ENCODE measurements around the gene CCNY.

CCNY gene

DNA sequence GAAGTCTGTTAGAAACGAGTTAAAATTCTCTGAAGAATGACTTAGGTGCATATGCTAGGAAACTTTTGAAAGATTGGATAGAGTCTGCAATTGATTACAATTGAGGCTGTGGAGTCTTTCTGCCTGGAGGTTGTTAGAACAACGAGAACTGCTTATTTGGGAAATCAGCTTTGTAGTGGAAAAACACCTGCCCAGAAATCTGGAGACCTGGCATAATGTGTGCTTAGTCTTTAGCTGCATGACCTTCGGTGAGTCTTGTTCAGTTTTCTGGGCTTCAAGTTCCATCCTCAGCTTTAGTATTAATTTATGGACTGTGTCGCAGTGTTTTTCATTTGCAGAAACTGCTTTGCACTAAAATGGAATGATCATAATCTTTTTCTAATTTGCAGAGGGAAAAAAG lies 31.7 kb downstream of the CCNY start:
- Mint-ChIP-seq H3K27me3 (no peaks in the 10 kb centered on the region), H3K36me3 (ENCODE audit: insufficient read depth) (peaks cover 5% of the 10 kb centered on the region), H3K4me3 (no peak overlapping the region), H3K4me1 (peaks cover 55% of the 10 kb centered on the region), H3K27ac (ENCODE audit: low read depth) (no peak overlapping the region), H3K9me3 (no peaks in the 10 kb centered on the region)
- ATAC-seq (replicated peaks; ENCODE audit: extremely low read depth, poor library complexity, severe bottlenecking), result no peak
- DNase-seq (ENCODE audit: low spot score in 2 of 2), result no peak

DNA sequence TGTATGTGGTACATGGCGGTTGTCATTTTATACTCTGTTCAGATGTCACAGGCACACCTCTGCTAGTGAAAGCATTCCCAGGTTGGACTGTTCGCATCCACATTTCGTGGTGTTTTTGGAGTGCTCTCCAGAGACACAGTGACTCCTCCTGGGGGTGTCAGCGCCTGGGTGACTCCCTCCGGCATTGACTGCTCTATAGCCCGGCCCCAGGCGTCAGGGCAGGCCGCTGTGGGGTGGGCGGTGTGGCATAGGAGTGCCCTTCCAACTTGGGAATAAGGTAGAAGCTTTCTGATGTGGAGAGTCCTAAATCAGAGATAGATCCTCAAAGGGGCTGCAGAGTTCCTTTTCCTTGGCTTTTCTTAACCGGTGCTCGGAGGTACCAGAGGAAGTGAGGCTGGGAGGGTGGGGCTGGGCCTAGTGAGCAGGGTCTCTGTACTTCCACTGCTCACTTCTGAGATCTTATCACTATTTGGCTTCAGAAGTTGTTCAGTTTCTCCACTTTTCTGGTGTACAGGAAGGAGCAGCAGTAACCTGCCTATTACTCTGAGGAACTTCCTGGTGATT lies 32.3 kb downstream of the CCNY start:
- H3K27ac Mint-ChIP-seq (ENCODE audit: low read depth), result no peak overlapping the region
- no peak overlapping the region for H3K4me3 Mint-ChIP-seq
- H3K9me3 Mint-ChIP-seq, result no peaks in the 10 kb centered on the region
- DNase-seq (ENCODE audit: low spot score in 2 of 2), result no peak
- ATAC-seq (replicated peaks; ENCODE audit: extremely low read depth, poor library complexity, severe bottlenecking), result no peak
- peaks cover 5% of the 10 kb centered on the region for H3K36me3 Mint-ChIP-seq (ENCODE audit: insufficient read depth)
- H3K4me1 Mint-ChIP-seq, result peaks cover 55% of the 10 kb centered on the region
- H3K27me3 Mint-ChIP-seq, result no peaks in the 10 kb centered on the region

DNA sequence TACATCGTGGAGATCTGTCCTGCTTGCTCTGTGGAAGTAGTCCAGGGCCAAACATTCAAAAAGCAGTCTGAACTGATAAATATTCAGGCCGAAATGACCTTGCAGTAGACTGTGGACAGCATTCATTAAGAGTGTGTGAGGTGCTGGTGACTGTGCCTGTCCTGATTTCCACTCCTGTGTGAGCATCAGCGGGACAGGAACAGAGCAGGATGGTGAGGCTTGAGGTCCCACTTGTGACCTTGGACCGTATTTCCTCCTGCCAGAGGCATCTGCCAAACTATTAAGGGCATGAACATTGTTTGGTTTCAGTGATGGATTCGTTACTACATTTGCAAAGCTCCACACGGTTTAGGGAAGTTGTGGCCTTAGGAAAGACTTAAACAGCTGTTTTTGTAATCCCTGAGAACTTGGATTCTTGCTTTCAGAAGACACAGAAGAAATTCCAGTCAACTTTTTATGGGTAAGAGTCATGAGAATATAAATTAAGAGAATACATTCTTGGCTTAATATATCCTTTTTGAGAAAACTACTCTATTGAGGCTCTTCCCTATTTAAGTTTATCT lies 32.8 kb downstream of the CCNY start:
- H3K4me1 Mint-ChIP-seq, result peaks cover 53% of the 10 kb centered on the region
- peaks cover 5% of the 10 kb centered on the region for H3K36me3 Mint-ChIP-seq (ENCODE audit: insufficient read depth)
- no peak overlapping the region for H3K27ac Mint-ChIP-seq (ENCODE audit: low read depth)
- no peak overlapping the region for H3K4me3 Mint-ChIP-seq
- DNase-seq (ENCODE audit: low spot score in 2 of 2) (no peak), ATAC-seq (replicated peaks; ENCODE audit: extremely low read depth, poor library complexity, severe bottlenecking) (no peak)
- H3K27me3 Mint-ChIP-seq, result no peaks in the 10 kb centered on the region
- H3K9me3 Mint-ChIP-seq, result no peaks in the 10 kb centered on the region

DNA sequence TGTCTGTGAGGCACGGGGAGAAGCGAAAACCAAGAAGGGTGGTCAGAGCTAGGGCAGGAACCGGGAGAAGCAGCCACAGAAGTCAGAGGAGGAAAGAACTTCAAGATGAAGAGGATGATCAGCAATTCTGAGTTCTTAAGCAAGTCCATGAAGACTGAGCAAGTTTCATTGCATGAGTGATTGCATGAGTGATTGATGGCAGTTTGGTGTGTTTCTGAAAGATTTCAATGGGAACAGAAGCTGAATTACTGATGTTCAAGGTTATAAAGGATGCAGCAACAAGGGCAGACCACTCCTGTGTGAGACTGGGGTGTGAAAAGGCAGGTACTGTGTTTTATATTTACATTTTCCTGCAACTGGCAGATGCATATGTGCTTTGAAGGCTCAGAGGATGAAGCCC lies 35.4 kb downstream of the CCNY start:
- H3K27ac Mint-ChIP-seq (ENCODE audit: low read depth), result peak overlapping the region; percentile 19
- H3K27me3 Mint-ChIP-seq, result no peaks in the 10 kb centered on the region
- ATAC-seq (replicated peaks; ENCODE audit: extremely low read depth, poor library complexity, severe bottlenecking), result no peak
- no peaks in the 10 kb centered on the region for H3K9me3 Mint-ChIP-seq
- no peak overlapping the region for H3K4me3 Mint-ChIP-seq
- peaks cover 7% of the 10 kb centered on the region for H3K36me3 Mint-ChIP-seq (ENCODE audit: insufficient read depth)
- peaks cover 67% of the 10 kb centered on the region for H3K4me1 Mint-ChIP-seq
- no peak for DNase-seq (ENCODE audit: low spot score in 2 of 2)

DNA sequence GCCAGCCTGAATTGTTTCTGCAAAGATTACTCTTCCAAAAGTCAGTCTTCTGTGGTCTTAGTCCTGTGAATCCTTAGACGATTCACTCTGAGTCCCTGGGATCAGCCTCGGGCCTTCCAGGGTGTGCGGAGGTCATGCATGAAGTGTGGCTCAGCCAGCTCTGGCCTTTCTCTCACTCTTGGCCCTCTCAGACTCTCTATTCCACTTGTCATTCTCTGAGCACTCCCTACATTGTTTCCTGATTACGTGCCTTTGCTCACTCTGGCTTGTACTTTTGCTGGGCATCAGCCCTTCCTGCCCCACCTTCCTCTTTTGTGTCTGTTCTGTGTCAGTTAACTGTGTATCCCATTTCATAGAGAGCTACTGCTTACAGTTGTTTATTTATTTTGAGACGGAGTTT lies 36.0 kb downstream of the CCNY start:
- no peak overlapping the region for H3K4me3 Mint-ChIP-seq
- H3K4me1 Mint-ChIP-seq, result peaks cover 71% of the 10 kb centered on the region
- H3K27ac Mint-ChIP-seq (ENCODE audit: low read depth), result no peak overlapping the region
- DNase-seq (ENCODE audit: low spot score in 2 of 2), result no peak
- no peaks in the 10 kb centered on the region for H3K27me3 Mint-ChIP-seq
- peaks cover 7% of the 10 kb centered on the region for H3K36me3 Mint-ChIP-seq (ENCODE audit: insufficient read depth)
- no peaks in the 10 kb centered on the region for H3K9me3 Mint-ChIP-seq
- no peak for ATAC-seq (replicated peaks; ENCODE audit: extremely low read depth, poor library complexity, severe bottlenecking)

DNA sequence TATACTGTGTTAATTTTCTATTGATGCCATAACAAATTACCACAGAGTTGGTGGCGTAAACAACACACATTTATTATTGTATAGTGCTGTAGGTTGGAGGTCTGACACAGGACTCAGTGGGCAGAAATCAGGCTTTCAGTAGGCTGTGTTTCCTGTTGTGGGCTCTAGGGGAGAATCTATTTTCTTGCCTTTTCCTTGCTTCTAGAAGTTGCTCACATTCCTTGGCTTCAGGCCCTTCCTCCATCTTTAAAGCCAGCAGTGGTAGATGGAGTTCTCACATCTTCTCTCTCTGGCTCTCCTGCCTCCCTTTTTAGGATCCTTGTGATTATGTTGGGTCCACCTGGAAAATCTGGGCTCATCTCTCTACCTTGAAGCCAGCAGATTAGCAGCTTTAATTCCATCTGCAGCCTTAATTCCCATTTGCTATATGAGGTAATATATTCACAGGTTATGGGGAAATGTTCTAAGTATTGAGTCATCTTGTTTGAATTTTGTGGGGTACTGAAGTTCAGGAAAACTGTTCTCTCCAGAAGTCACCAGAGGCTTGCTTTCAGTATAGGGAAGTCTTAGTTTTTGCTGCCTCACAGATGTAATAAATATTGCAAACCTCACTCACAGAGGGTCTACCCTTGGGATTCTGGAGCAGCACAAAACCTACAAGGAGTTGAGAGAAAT lies 38.9 kb downstream of the CCNY start:
- Mint-ChIP-seq H3K36me3 (ENCODE audit: insufficient read depth) (peaks cover 7% of the 10 kb centered on the region), H3K27me3 (no peaks in the 10 kb centered on the region), H3K4me1 (peaks cover 85% of the 10 kb centered on the region), H3K27ac (ENCODE audit: low read depth) (no peak overlapping the region), H3K4me3 (no peak overlapping the region), H3K9me3 (no peaks in the 10 kb centered on the region)
- no peak for DNase-seq (ENCODE audit: low spot score in 2 of 2)
- ATAC-seq (replicated peaks; ENCODE audit: extremely low read depth, poor library complexity, severe bottlenecking), result no peak

DNA sequence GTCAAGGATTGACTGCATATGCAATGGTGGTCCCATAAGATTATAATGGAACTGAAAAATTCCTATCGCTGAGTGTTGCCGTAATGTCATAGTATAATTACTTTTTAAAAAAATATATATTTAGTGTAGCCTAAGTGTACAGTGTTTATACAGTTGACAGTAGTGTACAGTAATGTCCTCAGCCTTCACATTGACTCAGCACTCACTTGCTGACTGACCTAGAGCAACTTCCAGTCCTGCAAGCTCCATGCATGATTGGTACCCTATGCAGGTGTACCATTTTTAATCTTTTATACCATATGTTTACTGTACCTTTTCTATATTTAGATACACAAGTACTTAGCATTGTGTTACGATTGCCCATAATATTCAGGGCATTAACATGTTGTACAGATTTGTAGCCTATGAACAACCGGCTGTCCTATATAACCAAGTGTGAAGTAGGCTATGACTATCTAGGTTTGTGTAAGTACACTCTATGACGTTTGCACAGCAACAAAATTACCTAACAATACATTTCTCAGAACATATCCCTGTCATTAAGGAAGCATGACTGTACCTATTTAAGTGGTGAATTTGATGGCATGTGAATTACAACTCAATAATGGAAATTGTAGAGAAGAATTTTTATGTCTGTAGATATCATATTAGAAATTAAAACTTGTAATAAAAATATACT lies 40.9 kb downstream of the CCNY start:
- H3K27ac Mint-ChIP-seq (ENCODE audit: low read depth), result no peak overlapping the region
- peaks cover 4% of the 10 kb centered on the region for H3K36me3 Mint-ChIP-seq (ENCODE audit: insufficient read depth)
- H3K9me3 Mint-ChIP-seq, result no peaks in the 10 kb centered on the region
- H3K4me1 Mint-ChIP-seq, result peaks cover 84% of the 10 kb centered on the region
- H3K4me3 Mint-ChIP-seq, result no peak overlapping the region
- DNase-seq (ENCODE audit: low spot score in 2 of 2), result no peak
- no peaks in the 10 kb centered on the region for H3K27me3 Mint-ChIP-seq
- ATAC-seq (replicated peaks; ENCODE audit: extremely low read depth, poor library complexity, severe bottlenecking), result no peak

DNA sequence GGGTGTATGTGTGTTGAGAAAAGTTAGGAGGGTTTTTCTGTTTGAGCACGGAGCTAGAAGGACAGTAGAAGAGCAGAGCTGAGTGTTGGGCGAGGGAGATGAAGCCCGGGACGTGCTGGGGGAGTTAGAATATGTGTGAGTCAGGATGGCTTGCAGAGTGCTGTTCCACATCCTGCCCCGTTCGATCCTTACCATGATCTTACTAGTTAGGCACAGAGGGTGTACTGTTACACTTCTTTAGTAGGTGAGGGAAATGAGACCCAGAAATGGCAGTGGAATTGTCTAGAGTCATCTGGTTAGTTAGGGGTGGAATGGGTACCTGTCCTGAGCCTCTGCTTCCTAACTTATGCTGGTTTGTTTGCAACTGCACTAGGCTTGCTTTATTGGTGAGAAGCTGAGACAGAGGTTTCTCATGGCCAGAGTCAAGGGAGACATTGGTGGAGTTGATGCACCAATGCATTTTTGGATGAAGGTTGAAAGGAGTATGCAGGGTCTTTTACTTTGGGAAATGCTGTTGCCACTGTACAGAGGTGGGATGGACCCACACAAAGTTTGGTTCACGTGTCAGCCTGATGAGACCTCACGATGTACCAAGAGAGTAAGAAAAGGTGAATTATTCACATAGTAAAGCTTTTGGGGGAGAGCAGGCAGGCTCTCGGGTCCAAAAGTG lies 42.4 kb downstream of the CCNY start:
- H3K27ac Mint-ChIP-seq (ENCODE audit: low read depth), result peak overlapping the region; percentile 22
- H3K4me3 Mint-ChIP-seq, result peak overlapping the region; percentile 37
- ATAC-seq (replicated peaks; ENCODE audit: extremely low read depth, poor library complexity, severe bottlenecking), result no peak
- no peak for DNase-seq (ENCODE audit: low spot score in 2 of 2)
- H3K27me3 Mint-ChIP-seq, result no peaks in the 10 kb centered on the region
- H3K36me3 Mint-ChIP-seq (ENCODE audit: insufficient read depth), result peaks cover 2% of the 10 kb centered on the region
- peaks cover 76% of the 10 kb centered on the region for H3K4me1 Mint-ChIP-seq
- H3K9me3 Mint-ChIP-seq, result no peaks in the 10 kb centered on the region

DNA sequence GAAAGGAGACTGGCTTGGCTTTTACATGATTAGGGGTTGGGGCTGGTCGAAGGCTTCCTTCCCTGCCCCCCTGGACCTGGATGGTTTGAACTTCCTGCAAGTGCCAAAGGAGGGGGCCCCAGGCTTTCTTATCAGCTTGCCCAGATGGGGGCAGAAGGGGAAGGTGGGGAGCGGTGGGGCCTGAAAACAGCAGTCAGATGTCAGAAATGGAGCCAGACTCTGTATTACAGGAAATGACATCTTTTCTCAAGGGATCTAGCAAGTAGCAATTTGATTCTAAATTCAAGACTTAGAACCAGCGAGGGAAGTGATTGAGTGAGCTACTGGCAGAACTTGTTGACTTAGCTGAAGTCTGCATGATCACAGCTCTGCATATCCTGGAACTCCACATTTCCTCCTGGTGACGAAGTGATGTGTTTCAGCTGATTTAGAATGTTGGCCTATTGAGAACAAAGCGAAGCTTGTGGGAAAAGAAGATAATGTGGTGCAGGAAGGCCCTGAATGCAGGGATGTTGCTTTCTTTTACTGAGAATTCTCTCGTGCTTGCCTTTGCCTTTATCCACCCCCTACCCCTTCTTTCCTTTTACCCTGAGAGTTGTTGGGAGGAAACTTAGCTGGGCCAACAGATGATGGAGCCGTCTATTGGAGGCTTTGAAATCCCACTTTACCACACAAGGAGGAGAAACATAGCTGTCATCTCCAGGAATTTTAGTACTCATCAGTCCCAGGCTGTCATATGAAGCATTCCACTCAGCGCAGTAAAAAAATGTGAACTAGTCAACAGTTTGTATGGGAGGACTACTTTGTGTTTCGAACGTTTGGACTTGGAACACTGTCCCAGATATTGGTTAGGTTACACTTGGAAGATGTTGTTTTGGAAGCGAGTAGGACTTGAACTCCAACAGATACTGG lies 43.2 kb downstream of the CCNY start:
- DNase-seq (ENCODE audit: low spot score in 2 of 2) (no peak), ATAC-seq (replicated peaks; ENCODE audit: extremely low read depth, poor library complexity, severe bottlenecking) (peak; percentile 24)
- Mint-ChIP-seq H3K27me3 (no peaks in the 10 kb centered on the region), H3K4me3 (peak overlapping the region; percentile 37), H3K4me1 (peaks cover 77% of the 10 kb centered on the region), H3K36me3 (ENCODE audit: insufficient read depth) (peaks cover 2% of the 10 kb centered on the region), H3K9me3 (no peaks in the 10 kb centered on the region), H3K27ac (ENCODE audit: low read depth) (peak overlapping the region; percentile 22)

DNA sequence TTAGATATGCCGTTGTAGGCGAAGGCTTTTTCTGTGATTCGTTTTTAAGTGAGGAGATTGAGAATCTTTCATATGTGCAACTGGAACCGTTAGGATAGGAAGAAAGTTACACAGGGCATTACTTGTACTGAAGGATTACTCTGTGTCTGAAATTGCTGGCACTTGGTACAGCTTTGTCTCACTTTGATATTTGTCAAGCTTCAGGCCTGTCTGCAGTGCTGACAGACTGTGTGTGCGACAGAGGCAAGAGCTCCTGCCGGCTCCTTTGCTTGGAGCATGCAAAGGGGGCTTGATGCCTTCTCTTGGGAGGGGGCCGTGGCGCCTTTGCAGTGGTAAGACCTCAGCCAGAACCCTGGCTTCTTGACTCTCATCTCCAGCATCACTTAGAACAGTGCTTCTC lies 45.8 kb downstream of the CCNY start:
- Mint-ChIP-seq H3K4me1 (peaks cover 80% of the 10 kb centered on the region), H3K9me3 (no peaks in the 10 kb centered on the region), H3K4me3 (no peak overlapping the region), H3K36me3 (ENCODE audit: insufficient read depth) (peaks cover 2% of the 10 kb centered on the region), H3K27me3 (no peaks in the 10 kb centered on the region), H3K27ac (ENCODE audit: low read depth) (no peak overlapping the region)
- ATAC-seq (replicated peaks; ENCODE audit: extremely low read depth, poor library complexity, severe bottlenecking), result no peak
- no peak for DNase-seq (ENCODE audit: low spot score in 2 of 2)

DNA sequence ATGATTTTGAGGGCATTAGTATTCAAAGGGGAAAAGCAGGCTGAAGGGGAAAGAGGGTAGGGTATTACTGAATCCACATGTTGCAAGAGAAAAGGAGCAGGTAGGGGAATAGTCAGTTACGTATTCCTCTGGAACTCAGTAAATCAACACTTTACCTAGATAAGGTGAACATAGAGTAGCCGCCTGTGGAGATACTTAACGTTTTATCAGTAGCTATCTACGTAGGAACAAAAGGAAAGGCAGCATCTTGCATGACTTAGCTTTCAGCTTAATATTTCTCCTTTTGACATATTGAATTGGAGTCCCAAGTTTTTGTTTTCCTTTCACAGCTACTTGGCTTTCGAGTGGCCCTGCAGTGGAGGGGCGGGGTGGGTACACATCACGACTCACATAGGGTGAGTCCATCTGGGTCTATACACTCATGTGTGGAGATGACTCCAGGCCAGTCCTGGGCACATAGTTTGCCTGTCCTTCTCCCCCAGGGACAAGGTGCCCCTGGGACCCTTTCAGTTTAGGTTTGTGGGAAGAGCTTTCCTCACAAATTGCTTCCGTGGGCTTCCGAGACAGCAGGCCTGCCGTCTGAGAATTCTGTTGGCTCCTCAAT lies 48.1 kb downstream of the CCNY start:
- Mint-ChIP-seq H3K27me3 (no peaks in the 10 kb centered on the region), H3K4me1 (peaks cover 62% of the 10 kb centered on the region), H3K36me3 (ENCODE audit: insufficient read depth) (peaks cover 2% of the 10 kb centered on the region), H3K27ac (ENCODE audit: low read depth) (no peak overlapping the region), H3K9me3 (no peaks in the 10 kb centered on the region), H3K4me3 (no peak overlapping the region)
- ATAC-seq (replicated peaks; ENCODE audit: extremely low read depth, poor library complexity, severe bottlenecking), result no peak
- no peak for DNase-seq (ENCODE audit: low spot score in 2 of 2)

Data from central memory CD8-positive, alpha-beta T cell (primary cell).